Measurements from ENCODE around the gene ELF4.

DNA sequence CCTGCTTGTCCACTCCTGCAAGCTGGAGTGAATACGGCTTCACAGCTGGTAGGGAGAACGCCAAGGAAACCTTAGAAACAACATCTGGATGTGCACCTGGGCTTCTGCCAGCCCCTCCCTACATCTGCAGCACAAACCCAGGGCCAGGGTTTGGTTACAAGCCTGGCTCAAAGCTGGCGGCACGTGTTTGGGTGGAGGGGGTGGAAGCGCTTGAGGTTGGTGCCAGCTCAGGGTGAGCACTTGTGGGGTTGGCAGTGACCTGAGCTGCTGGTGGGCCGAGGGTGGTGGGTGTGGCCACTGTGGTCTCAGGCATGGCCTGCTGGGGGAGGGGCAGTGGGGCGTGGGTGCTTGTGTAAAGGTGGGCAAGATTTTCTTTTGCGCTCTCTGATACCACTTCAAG lies 15.6 kb downstream of the ELF4 start:
- TF ChIP-seq, protein P1, sequence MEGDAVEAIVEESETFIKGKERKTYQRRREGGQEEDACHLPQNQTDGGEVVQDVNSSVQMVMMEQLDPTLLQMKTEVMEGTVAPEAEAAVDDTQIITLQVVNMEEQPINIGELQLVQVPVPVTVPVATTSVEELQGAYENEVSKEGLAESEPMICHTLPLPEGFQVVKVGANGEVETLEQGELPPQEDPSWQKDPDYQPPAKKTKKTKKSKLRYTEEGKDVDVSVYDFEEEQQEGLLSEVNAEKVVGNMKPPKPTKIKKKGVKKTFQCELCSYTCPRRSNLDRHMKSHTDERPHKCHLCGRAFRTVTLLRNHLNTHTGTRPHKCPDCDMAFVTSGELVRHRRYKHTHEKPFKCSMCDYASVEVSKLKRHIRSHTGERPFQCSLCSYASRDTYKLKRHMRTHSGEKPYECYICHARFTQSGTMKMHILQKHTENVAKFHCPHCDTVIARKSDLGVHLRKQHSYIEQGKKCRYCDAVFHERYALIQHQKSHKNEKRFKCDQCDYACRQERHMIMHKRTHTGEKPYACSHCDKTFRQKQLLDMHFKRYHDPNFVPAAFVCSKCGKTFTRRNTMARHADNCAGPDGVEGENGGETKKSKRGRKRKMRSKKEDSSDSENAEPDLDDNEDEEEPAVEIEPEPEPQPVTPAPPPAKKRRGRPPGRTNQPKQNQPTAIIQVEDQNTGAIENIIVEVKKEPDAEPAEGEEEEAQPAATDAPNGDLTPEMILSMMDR (IDR thresholded peaks at IDR 0.05): no peak
- TF ChIP-seq POLR2A (IDR thresholded peaks at IDR 0.05): no peak

Measured in right lobe of liver (tissue), 4 donors.